GM19397 (cell line): ENCODE data around the gene NRXN2.

Experiments
- ATAC-seq: cut with Tn5 transposase; IDR thresholded peaks from one replicate; pipeline ENCODE4 v1.9.1; 2021; ENCODE audit warnings: mild to moderate bottlenecking, moderate library complexity; ENCODE audit not compliant: unreplicated experiment

The NRXN2 gene

DNA sequence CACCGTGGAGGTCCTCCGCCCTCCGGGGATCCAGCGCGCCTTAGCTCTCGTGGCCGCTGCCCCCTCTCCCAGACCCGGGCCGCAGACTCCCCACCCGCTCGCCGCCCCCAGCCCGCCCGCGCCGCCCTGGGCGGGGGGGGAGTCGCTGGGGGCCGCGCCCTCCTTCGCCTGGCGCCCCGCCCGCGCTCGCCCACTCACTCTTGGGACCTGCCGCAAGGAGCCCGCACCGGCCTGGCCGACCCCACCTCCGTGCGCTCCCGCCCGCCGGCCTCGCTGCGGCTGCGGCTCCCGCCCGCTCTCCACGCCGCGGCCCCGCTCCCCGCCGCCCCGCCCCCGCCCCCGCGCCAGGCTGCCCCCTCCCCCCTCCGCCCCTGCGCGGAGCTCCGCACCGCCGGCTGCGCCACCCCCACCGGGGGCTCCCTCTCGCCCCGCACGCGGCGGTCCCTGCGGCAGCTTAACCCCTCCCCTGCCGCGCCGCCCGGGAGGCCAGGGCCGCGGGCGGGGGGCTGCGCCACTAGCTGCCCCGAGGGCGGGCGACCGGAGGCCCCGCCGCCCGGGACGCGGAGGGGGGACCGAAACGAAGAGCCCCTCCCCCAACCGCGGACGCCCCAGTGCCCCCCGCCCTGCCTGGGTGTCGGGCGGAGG is 21.7 kb upstream of the NRXN2 start:
- ATAC-seq, result peak; percentile 28

DNA sequence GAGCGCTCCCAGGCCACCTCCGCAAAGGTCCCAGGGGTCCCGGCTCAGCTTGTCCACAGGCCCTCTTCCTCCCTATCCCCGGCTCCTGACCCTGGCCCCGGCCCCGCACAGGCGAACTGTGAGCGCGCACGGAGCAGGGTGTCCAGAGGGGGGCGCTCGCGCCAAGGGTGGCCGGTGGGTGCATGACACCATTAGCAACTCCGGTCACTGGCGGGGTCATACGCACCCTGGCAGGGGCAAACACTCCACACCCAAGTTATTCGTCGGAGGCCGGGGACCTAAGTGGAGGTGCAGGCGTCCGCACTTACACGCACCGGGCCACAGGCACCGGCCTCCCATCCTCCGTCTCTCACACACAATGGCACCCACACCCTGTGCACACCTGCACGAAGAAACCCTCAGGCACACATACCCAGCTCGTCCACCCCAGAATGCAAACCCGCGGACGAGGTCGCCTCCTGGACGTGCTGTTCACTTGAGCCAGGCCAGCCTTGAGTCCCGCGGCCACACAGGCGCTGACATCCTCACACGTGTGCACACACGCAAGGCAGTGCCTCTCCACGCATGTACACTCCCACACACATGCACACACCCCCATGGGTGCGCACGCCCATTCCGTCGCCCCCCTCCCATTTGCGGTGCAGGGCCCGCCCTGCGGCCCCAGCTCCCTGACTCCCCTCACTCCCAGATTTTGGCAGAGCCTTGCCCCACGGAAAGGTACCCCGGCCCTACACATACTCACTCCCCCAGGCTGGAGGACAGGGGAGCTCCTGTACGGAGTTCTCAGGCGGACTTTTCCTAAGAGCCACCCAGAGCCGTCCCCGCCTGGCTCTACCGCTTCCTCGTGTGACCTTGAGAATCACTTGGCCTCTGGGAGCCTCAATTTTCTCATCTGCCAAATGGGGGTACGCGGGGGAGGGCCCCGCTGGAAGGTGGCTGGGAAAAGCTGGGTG is 20.9 kb upstream of the NRXN2 start, which contains the start of gene RASGRP2:
Gene RASGRP2, minus strand, starts transcription at position 552 of the 953 bp plus-strand sequence. CDS start 1,276 bp downstream, outside the sequence.
- no peak for ATAC-seq

DNA sequence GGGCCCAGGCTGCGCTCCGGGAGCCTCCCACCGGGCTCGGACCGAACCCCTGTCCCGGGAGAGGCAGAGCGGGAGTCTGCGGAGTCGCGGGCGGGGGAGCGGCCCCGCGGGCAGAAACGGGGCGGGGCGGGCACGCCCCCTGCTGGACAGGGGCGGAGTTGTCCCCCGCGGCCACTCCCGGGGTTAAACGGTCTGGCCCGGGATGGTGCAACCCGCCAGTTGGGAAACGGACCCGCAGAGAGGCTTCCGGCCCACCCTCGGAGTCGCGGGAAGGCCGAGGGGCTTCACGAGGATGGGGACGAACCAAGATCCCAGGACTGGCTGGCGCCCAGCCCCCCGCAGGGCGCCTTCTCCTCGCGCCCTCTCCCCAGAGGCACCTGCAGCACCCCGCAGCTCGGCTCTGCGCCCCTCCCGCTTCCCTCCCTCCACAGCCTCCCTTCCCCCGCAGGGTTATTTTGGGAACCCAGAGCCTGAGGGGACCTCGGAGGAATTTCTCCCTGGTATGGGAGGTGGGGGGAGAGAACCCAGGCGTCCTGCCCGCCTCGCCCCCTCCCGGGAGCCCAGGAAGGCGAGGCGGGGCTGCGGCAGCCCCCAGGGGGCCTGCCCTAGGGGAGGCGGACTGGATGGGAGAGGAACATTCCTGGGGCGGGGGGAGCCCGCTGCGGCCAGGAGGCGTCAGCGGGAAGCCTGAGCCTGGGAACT is 20.0 kb upstream of the NRXN2 start:
- ATAC-seq, result no peak

DNA sequence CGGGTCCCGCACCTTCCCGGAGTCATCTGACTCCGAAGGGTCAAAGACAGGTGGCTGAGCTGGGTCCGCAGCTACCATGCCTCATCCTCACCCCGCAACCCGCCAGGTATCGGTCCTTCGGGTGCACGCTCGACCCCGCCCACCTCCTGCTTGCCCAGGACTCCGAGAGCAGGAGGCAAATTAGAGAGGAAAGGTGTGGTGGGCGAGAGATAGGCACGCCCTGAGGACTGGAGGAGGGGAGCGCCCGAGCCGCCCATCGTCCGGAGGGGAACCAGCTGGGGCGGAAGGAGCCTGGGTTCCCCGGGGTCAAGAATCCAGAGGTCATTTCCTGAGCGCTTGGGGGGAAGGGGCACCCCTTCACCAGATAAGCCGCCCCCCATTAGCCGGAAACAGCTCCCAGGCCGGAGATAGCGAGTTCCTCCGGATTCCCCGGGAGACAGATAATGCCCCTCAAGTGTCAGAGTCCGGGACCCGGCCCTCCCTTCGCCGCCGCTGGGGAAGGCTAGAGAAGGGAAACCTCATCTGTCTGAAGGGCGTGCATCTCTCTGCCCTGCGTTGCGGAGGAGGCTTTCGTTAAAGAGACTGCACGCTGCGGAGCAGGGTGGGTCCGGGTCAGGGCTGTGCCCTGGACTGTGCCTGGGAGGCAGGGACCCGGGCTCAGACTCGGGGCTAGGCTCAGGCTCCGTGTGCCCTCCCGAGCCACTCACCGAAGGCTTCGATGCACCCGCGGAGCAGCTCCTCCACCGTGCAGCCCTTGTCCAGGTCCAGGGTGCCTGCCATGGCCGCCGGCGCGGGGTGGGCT is 19.3 kb upstream of the NRXN2 start:
- no peak for ATAC-seq

DNA sequence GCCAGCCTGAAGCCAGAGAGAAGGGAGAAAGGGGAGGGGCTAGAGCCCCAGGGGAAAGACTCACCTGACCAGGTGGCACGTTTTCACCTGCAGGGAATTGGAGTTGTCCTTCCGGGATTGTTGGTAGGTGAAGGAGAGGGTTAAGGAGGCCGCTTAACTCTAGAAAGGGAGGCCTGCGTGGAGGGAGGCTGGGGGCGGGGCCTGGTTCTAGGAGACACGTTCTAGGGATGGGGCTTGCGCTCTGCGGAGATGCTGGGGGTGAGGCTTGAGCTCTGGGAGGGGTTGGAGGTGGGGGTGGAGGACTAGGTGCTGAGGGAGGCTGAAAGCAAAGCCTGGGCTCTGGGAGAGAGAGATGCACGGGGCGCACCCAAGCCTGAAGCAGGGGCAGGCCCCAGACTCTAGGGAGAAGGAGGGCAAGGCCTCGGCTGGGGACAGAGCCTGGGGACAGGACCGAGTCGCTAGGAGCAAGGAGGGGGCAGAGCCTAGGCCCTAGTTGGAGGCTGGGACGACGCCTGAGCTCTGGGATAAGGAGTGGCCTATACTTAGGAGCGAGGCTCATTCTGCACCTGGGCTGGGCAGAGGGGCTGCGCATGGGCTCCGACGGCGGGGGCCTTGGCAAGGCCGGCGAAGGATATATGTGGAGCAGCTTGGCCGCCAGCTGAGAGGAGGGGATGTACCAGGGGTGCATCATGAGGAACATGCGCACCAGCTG is 18.5 kb upstream of the NRXN2 start:
- no peak for ATAC-seq

DNA sequence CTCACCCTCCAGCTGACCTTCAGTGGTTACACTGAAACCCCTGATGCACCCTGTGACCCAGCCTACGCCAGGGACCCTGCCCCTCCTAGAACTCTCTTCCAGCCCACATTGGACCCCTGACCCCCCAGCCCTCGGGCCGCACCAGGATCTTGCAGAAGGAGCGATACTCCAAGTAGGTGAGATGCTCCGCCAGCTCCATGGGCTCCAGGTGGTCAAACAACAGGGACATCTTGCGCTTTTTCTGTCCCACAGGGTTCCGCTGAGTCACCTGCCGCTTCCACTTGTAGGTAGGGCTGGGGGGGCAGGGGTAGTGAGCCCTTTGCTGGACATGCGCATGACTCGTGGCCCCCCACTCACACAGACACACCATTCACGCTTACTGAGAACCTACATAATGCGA is 16.9 kb upstream of the NRXN2 start:
- ATAC-seq, result no peak

DNA sequence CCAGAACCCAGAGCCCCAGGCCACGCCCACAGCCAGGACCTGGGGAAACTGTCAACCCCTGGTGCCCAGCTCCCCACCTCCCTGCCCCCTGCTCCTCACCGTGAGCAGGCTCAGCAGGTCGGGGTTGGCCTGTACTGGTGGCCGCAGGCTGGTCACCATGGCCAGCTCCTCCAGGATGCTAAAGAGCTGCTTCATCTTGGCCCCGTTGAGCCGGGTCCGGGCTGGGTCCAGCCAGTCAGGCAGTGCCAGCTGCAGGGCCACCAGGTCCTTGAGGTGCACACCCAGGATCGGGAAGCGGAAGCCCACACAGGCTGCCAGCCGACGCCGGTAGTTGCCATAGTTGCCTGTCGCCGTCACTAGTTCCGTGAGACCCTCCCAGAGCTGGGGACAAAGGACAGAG is 13.7 kb upstream of the NRXN2 start:
- no peak for ATAC-seq

DNA sequence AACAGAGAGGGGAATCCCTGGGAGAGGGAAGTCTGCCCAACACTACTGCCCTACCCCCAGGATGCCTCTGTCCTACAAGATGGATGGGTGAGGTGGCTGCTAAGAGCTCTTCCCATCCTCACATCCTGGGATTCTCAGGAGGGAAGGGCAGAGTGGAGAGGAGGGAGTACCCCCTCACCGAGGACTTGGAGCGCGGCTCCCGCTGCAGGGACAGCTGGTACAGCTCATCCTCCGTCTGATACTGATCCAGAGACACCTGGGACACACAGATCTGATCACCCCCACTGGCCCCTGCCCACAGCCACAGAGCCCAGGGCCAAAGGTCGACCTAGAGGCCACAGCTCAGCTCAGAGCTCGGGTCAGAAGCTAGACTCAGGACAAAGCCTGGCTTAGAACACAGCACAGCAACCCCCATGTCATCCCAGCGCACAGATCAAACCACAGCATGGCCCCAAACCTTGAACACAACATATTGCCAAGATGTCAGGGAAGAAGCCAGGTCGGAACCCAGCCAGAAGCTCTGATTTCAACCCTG is 12.8 kb upstream of the NRXN2 start:
- no peak for ATAC-seq

DNA sequence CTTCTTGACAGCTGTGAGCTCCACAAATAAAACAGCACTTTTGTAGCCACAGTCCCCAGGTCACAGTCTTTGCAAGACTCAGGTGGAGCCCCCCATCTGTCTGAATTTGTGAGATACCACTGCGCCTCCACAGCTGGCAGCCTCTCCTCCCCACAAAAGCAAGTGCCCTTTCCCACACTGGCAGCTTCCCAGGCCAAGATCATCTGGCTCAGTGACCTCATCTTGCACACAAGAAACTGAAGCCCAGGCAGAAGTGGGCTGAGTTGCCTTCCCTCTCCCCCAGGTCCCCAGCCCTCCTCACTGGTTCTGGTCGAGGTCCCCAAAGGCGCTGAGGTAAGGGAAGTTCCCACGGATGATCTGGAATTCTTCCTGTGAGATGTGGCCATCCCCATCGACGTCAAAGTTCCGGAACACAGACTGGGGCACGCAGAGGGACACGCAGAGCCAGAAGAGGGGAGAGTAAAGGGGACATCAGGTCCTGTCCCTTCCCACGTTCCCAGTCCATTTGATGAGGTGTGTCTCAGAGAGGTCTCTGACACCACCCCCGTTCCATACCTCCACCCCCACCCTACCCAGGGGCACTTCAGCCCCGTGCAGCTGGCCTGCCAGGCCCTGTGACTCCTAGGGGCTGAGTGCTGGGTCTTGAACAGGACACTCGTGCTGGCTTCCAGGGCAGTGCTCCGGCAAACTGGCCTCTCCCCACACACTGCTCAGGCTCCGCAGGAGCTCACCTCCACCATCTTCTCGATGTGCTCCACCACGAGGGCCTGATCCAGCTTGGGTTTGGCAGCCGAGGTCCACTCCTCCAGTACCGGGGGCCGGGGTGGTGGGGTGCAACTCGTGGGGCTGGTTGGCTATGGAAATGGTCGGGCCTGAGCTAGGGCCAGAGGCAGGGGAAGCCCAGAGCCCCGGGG is 12.1 kb upstream of the NRXN2 start:
- ATAC-seq, result no peak

DNA sequence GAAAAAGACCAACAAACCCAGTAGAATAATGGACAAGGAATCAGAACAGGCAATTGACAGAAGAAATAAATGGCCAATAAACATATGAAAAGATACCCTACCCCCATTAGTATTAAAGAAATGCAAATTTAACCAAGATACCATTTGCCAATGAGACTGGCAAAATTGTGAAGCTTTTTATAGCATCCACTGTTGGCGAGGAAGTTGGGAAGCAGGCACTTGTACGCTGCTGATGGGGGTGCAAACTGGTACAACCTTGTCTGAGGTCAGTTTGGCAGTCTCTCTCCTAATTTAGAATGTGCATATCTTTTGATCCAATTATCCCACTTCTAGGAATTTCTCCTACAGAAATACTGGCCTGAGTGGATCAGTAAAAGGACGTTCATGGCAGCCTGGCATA is 8.6 kb upstream of the NRXN2 start:
- ATAC-seq, result no peak

DNA sequence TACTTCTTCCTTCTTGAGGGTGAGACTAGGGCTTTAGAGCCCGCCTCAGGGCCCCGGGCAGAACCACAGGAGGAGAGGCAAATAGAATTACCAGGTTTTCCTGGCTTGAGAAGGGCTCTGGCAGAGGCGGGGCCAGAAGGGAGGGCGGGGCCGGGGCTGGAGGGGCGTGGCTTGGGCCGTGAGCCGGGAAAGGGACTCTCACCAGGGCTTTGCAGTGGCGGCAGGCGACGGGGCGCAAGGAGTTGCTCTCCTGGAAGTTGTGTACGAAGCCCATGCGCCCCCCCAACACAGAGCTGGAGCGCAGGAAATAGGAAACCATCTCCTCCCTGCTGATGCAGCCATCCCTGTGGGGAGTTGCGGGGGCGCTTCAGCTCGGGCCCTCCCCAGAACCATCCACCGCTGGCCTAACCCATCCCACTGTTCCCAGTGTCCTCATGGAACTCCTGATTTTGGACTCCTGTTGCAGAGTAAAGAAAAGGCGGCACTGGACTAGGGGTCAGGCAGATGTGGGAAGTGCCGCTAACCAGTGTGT is 6.9 kb upstream of the NRXN2 start:
- no peak for ATAC-seq

DNA sequence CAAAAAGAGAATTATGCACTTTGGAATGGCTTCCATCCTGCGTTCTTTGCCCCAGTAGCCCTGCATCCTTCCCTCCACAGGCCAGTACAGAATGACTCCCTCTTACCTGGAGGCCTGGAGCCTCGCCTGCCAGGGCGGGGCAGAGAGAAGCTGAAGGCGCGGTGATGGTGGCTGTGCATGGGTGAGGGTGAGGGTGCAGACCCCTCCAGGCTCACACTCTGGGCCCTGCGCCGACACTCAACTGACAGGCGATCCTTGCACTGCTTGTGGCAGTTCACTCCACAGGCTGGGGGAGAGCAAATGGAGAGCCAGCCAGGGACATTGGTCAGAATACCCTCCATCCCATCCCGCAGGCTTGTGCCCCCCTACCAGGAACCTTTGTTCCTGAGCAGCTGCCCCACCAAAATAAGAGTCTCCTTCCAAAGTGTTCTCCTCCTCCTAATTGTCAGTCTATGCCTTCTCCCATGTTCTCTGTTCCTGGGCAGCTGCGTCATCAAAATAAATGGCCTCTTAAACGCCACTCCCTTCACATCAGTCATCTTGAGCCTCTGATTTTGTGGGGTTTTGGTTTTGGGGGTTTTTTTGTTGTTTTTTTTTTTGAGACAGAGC is 5.9 kb upstream of the NRXN2 start:
- no peak for ATAC-seq

DNA sequence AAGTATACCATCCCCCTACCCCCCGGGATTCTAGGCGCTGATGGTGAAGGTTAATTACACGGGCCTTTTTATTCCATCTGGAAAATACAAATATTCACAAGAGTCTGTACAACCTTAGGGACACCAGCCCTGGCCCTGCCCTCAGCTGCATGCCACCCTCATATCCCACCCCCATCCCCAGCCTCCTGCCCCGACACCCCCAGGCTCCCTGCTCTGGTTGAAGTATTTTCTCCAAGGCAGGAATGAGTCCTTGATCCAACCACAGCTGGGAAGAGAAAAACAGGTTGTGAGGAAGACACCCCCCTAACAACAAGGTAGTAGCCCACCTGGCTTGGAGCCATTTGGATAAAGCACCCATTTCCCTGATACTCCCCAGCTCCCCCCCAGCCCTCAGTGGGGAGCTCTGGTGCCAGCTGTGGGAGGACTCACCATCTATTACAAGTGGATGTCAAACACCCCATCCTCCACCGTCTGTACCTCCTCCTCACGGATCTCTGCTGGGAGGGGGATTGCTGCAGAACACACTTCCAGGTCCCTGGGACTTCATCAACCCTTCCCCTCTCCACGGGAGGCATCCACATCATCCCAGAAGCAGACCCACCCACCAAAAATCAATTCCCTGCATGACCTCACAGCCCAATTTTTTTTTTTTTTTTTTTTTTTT is 4.0 kb upstream of the NRXN2 start:
- no peak for ATAC-seq

DNA sequence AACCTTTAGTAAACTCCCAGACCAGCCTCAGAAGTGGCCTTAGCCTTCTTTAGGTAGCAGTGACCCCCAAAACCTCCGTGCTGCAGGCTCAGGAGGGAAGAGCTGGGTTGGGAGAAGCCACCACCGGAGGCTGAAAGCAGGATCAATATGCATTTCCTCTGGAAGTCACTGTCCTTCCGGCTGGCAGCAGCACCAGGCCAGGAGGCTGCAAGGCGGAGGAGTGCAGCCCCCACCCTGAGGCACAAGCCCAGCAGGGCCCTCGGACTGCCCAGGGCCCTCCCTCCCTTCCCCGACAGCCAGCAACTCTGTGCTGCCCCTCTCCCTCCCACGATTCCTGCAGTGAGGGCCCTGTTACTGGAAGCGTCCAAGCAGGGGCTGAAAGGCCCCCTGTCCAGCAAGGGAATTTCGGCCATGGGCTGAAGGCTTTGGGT is 3.2 kb upstream of the NRXN2 start:
- no peak for ATAC-seq

DNA sequence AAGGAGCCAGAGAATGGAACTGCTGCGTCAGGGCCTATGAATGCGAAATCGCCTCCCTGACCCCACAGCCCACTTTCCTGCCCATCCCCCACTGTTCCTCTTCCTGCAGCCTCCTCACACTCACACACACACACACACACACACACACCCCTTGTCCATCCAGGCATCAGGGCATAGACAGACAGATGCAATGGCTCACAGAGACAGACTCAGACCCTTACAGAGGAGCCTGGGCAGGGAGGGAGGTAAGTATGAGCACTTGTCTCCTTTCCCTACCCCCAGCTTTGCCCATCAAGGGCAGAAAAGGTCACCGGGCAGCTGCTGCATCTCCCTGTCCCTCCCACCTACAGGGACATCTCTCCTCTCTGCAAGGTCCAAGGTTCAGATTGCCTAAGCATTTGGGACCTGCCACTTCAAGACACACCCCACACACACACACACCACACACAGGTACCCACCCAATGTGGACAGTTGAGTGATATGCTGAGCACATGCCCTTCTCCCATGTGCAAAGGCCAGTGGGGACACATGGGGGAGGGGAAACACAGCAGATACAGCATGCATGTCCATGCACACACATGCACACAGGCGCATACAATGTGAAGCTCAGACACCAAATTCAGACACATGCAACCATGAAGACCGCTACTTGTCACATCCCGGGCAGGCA is 2.0 kb upstream of the NRXN2 start:
- ATAC-seq, result no peak

DNA sequence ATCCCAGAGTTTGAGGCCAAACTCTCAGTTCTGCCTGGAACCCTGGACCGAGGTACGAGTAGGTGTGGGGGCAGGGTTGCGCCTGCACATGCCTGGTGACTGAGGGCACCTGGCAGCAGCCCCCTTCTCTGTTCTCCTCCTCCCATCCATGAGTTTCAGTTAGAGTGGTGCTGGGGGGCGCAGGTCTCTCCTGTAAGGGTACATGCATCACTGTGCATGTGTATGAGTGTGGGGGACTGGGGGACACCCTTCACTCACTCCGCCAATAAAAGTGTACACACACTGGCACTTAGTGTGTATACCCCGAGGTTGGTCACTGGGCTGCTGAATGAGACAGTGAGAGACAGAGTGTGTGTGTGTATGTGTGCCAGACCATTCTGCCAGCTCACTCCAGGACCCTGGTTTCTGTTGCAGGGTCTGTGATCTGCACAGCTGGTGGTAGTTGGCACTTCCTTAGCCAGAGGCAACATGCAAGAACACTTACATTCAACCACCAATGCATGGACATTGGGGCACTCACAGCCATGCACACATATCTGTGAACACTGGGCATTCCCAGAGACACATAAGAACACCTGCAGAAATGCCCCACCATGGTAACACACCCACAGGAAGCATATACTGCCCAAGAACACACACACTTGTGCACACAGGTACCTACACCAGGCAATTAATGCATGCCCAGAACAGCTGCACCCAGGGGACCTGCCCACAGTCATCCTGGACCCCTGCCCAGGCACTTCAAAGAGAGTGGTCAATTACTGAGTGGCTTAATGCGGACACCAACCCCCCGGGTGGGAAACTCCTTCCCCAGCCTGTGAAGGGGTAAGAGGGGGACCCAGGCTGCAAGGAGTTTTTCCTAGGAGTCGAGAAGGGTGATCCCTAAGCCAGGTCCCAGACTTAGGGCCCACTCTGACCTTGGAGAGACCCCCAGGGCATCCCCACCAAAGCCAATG is 1.2 kb upstream of the NRXN2 start:
- ATAC-seq, result no peak
